HG03354 (cell line): ENCODE measurements around the gene RTP5.
"Not testable (repeated sequence)": the region's sequence is repeated elsewhere in the genome, so short reads cannot be mapped to it uniquely, and the experiment has no call there.

ENCODE experiments used
- ATAC-seq: cut with Tn5 transposase; IDR thresholded peaks from one replicate; pipeline ENCODE4 v1.9.1; 2021; ENCODE audit warnings: mild to moderate bottlenecking; ENCODE audit not compliant: unreplicated experiment, poor library complexity, severe bottlenecking

RTP5 gene

GRCh38 chr2:241869087-241869961 is at the start of gene RTP5:
RTP5 (plus strand) TSS chr2:241869729; CDS start chr2:241869757, 28 bp downstream.
- no peak for ATAC-seq

GRCh38 chr2:241819947-241820624 is 49.4 kb upstream of the RTP5 start:
- not testable (repeated sequence) for ATAC-seq

- no peak for ATAC-seq
Observed at GRCh38 chr2:241820625-241821384, 48.7 kb upstream of the RTP5 start.

- ATAC-seq: no peak
Observed at GRCh38 chr2:241821460-241822263, 47.9 kb upstream of the RTP5 start.

- no peak for ATAC-seq
Observed at GRCh38 chr2:241822264-241822623, 47.3 kb upstream of the RTP5 start.

- not testable (repeated sequence) for ATAC-seq
Observed at GRCh38 chr2:241823531-241824437, 45.7 kb upstream of the RTP5 start.

GRCh38 chr2:241827394-241827793 is 42.1 kb upstream of the RTP5 start:
- ATAC-seq: no peak

GRCh38 chr2:241833101-241833663 is 36.3 kb upstream of the RTP5 start:
- ATAC-seq: no peak

- not testable (repeated sequence) for ATAC-seq
Observed at GRCh38 chr2:241833756-241834526, 35.6 kb upstream of the RTP5 start.

GRCh38 chr2:241834527-241835210 is 34.9 kb upstream of the RTP5 start:
- no peak for ATAC-seq

GRCh38 chr2:241835611-241836010 is 33.9 kb upstream of the RTP5 start:
- ATAC-seq: no peak

GRCh38 chr2:241836292-241836691 is 33.2 kb upstream of the RTP5 start:
- ATAC-seq: no peak

GRCh38 chr2:241837197-241837965 is 32.1 kb upstream of the RTP5 start:
- ATAC-seq: no peak

GRCh38 chr2:241841181-241842066 is 28.1 kb upstream of the RTP5 start:
- no peak for ATAC-seq

- no peak for ATAC-seq
Observed at GRCh38 chr2:241842067-241842415, 27.5 kb upstream of the RTP5 start.
